ENCODE results near the gene ZNF280B. TPM values are rescaled to one million over a fixed set of nuclear protein-coding genes. Genes with fewer than 3 reads are reported as not detected.
"Not testable (repeated sequence)": the region's sequence is repeated elsewhere in the genome, so short reads cannot be mapped to it uniquely, and the experiment has no call there.

The ZNF280B gene
- total RNA-seq, 1 experiment from 2014 or later = 3.7 TPM

DNA sequence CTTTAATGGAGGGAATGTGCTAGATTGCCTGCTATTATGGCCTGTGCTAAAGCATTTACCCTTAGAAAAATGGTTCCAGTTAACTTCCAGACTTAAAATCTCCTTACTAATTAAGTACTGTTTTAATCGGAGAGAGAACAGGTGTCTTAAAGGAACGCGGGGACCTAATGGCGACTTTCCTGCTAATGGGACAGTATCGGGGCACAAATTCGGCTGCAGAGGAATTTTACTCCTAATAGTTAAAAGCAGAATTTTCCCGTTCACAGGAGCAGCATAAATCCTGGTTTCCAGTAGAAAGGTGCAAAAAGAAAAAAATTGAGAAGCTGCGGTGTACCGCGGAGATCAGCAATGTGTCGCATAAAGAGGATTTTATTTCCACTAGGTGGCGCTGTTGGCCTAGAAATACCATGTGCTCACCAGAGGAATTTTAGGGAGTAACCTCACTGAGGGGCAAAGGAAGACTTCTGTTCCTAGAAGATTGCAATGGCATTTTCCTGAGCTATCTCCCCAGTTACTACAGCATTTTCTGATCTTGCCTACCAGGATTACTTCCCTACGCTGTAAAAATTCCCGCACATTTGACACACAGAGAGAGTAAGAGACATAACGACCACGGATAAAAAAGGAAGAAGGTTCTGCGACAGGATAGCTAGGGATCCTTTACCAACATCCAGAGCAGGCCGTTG is 44.5 kb downstream of the ZNF280B start:
- peak; percentile 50 for DNase-seq (ENCODE audit: low read depth)

DNA sequence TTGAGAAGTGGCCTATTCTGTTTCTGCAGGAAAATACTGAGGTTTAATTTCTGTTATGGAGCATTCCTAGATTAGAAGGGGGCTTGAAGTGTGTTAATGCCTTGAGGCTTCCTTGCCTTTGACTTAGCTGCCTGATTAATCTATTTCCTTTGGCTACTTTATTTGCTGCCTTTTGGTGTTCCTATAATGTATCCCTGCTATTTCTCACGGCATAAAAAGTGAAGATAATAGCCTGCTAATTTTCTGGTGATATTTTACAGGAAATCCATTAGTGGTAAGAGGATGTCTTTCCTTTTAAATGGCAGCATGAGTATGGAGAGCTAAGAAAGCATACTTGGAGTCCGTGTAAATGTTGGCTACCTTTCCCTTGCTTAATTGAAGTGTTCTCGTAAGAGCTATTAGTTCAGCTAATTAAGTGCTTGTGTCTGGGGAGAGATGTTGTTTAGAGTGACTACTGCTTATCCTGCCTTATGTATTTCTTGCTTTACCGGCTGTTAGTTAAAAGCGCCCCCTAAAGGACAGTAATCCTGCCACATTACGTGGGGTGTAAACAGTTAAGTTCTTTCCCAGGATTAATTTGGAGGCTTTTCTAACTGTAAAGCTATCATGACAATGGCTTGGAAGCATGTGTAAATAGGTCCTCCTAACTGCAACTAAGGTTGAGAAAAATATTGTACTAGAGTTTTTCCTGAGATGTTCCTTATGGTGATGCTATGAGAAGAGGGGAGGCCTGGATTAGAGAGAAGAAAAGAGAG is 45.6 kb downstream of the ZNF280B start:
- DNase-seq (ENCODE audit: low read depth) = no peak

DNA sequence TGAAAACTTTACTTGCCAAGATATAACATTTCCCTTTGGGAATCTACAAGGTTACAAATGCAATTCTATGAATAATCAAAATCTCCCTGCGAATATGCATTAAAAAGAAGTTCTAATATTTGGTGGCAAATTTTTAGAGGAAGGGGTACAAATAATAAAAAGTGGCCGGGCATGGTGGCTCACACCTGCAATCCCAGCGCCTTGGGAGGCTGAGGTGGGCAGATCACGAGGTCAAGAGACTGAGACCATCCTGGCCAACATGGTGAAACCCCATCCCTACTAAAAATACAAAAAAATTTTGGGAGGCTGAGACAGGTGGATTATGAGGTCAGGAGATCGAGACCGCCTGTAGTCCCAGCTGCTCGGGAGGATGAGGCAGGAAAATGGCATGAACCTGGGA is 47.0 kb downstream of the ZNF280B start:
- DNase-seq (ENCODE audit: low read depth) = no peak

DNA sequence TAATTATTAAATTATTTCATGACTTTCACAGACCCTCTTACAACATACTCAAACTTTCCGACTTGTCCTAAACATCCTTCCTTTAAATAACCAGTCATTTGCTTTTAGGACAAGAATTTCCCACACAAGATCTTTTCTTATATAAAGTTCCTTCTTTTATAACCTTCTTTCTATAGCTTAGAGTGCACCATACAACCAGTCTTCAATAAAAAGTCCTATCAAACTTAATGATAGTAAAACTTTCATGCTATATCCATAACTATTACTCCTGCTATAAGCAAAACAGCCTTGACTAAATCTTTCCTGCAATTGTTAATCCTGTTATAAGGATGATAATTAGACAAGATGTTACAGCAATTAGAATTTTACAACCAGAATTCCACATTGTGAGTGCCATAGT is 47.4 kb downstream of the ZNF280B start:
- DNase-seq (ENCODE audit: low read depth) = no peak

DNA sequence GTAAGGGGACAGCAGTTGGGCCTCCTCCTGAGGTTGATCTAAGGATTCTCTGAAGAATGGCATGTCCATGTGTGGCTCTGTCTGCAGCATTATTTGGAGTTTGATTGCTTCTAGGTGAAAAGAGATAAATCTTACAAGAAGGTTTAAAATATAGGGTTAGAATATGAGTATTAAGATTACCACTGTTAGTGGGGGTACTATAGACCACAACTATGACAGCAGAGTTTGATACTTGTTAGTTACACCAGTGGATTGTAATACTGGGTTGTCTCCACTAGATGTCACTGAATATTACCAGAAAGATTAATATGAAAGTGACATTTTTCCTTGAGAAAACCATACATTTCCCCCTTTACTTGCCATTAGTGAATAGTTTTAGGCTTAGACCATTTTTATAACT is 47.9 kb downstream of the ZNF280B start:
- DNase-seq (ENCODE audit: low read depth) = no peak

DNA sequence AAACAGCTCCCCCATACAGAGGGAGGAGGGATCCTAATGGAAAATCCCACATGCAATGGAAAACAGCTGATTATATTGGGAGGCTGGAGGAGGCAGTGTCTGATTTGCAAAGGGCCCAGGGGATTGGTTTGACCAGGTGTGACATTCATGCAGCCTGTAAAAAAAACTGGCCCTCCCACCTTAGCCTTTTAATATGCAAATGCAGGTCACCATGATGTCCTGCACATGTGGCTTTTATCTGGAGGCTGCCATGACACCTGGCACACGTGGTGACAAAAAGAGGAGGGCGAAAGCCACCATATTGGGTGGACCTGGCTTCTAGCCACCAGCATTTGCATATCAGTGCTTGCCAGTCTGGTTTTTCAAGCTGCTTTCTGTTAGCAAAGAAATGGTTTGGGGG is 48.5 kb downstream of the ZNF280B start:
- no peak for DNase-seq (ENCODE audit: low read depth)

DNA sequence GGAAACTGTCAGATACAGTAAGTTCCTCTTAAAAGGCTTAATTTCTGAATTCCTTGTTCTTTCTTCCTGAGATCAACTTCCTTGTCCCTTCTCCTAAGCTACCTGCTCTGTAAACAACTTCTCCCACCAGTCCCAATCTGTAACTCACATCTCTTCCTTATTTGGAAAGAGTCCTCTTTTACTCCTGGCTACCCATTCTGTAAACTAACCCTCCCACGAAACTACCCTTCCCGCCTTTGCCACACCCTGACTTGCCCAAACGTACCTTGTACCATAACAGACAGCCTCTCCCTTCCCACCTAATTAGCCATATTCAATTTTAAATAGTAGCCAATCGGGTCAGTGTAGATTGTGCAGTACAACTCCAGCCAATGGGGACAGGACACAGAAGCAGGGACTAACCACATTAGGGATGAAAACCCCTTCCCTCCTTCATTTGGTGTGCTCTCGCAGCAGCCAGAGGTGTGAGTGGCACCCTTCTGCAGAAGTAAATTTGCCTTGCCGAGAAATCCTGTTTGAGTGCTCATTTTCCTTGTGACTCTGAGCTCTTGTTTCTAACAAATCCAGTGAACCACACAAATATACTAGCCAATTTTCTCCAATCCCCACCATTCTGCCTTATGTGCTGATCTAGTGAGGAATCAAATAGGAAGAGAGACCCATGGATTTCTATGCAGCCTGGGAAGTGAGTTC is 49.5 kb downstream of the ZNF280B start:
- DNase-seq (ENCODE audit: low read depth) = no peak

DNA sequence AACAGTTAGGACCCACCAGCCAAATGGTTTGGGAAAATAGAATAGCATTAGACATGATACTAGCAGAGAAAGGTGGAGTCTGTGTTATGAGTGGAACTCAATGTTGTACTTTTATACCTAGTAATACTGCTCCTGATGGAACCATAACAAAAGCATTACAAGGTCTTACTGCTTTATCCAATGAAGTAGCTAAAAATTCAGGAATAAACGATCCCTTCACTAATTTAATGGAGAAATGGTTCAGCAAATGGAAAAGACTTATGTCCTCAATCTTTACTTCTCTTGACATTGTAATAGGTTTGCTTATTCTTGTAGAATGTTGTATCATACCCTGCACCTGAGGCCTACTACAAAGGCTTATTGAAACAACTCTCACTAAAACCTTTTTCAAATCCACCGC is 50.2 kb downstream of the ZNF280B start:
- no peak for DNase-seq (ENCODE audit: low read depth)

DNA sequence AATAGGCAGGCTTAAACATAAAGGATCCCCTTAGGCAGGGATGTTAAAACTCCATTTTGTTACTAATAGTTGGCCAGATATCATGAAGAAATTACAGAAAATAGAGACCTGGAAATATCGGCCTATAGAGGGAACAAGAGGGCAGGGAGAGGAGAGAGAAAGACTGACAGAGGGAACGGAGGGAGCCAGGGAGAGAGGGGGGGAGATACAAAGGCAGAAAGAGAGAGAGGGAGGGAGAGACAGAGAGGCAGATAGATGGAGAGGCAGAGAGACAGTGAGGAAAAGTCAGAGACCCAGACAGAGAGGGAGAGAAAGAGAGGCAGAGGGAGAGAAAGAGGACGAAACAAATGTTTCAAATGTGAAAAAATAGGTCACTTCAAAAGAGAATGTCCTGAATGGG is 53.5 kb downstream of the ZNF280B start:
- DNase-seq (ENCODE audit: low read depth) = no peak

DNA sequence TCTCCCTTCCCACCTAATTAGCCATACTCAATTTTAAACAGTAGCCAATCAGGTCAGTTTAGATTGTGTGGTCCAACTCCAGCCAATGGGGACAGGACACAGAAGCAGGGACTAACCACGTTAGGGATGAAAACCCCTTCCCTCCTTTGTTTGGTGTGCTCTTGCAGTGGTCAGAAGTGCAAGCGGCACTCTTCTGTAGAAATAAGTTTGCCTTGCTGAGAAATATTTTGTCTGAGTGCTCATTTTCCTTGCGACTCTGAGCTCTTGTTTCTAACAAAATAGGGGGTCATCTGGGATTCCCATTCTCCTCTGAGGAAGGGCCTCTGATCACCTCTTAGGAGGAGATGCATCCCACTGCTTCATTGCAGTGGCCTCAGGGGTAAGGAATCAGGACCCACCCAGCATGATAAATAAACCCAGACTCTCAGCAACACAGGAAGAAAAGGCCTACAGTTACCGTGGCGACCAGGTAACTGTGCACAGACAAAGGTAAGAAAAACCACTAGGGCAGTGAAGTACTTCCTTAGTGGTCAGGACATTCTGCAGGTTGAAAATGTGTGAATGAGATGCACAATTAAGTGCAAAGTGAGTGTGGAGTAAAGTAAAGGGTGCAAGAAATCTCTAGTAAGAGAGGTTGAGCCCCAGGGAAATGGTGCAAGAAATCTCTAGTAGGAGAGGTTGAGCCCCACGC is 55.4 kb downstream of the ZNF280B start:
- DNase-seq (ENCODE audit: low read depth) = no peak

DNA sequence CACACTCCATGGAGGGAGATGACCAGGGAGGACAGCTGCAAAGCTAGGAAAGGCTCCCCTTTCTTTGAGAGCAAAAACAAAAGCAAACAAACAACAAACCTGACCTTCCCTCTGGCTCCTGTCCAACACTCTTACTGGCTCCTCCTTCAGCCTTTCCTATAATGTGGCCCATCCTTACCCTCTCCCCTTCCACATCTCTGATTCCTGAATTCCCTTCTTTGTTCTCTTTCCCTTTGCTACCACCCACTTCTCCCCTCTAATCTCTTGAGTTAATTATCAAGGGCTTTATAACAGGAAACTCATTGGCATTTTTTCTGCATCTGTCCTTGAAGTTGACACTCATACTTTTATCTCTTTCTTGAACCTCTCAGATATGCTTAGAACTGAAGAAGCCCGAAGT is 56.3 kb downstream of the ZNF280B start:
- DNase-seq (ENCODE audit: low read depth) = no peak

DNA sequence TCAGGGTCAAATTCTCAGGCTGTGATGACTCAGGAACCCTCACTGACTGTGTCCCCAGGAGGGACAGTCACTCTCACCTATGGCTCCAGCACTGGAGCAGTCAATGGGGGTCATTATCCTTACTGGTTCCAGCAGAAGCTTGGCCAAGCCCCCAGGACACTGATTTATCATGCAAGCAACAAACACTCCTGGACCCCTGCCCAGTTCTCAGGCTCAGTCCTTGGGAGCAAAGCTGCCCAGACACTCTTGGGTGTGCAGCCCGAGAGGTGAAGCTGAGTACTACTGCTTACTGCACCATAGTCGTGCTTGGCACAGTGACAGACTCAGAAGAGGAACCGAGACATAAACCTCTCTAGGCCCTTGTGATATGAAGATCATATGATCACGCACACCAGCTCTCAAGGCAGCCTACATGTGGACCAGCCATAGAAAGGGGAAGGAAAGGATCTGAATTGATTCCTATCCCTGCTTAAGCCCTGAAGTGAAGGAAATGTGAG is 58.2 kb downstream of the ZNF280B start:
- no peak for DNase-seq (ENCODE audit: low read depth)

DNA sequence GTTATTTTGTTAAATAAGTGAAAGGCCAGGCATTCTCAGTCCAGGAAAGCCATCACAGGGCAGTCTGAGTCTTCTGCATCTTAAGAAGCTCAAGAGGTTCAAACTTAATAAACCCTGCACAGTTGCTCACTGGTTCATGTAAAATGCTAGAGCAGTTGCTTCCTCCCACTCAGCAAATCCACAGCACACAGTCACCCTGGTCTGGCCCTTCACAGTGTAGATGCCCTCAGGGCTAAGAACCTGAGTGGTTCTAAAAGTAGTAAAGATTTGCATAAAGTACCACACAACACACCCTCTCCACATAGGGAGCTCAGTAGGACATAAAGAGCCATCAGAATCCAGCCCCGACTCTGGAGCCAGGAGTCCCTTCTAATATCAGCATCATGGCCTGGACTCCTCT is 58.7 kb downstream of the ZNF280B start:
- DNase-seq (ENCODE audit: low read depth) = no peak

DNA sequence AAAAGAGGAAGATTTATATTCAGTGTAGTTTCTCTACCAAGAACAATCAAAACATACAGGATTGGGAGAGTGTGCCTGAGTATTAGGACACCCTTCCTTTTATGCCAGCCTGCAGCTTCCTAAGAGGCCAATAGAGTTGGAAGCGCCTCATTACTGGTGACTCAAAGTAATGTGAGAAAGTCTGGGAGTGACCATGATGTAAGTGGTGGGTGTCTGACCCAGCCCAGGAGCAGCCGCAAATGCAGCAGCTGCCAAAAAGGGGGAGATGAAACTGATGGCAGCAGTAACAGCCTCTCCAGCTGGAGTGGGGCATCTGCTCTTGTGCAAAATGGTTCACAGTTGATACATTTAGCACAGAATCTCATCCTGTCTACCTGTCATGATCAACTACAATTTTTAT is 62.0 kb downstream of the ZNF280B start:
- DNase-seq (ENCODE audit: low read depth) = no peak

DNA sequence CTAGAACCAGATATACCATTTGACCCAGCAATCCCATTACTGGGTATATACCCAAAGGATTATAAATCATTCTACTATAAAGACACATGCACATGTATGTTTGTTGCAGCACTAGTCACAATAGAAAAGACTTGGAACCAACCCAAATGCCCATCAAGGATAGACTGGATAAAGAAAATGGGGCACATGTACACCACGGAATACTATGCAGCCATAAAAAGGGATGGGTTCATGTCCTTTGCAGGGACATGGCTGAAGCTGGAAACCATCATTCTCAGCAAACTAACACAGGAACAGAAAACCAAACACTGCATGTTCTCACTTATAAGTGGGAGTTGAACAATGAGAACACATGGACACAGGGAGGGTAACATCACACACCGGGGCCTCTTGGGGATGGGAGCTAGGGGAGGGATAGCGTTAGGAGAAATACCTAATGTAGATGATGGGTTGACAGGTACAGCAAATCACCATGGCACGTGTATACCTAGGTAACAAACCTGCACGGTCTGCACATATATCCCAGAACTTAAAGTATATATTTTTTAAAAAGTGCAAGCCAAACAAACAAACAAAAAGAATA is 64.4 kb downstream of the ZNF280B start:
- DNase-seq (ENCODE audit: low read depth) = not testable (repeated sequence)

DNA sequence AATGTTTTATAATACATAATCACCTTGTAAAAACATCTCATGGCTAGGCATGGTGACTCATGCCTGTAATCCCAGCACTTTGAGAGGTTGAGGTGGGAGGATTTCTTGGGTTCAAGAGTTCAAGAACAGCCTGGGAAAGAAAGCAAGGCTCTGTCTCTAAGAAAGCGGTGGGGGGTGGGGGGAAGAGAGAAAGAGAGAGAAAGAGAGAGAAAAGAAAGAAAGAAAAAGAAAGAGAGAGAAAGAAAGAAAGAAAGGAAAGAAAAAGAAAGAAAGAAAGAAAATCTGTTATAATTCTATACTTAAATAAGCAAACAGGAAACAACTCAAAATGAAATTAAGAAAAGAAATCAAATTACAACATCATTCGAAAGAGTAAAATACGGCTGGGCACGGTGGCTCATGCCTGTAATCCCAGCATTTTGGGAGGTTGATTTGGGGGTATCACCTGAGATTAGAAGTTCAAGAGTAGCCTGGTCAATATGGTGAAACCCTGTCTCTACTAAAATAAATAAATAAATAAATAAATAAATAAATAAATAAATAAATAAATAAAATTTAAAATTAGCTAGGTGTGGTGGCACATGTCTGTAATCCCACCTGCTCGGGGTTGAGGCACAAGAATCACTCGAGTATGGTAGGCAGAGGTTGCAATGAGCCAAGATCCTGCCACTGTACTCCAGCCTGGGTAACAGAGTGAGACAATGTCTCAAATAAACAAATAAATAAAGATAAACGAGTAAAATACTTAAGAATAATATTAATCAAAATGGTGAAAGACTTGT is 65.4 kb downstream of the ZNF280B start:
- DNase-seq (ENCODE audit: low read depth) = no peak

DNA sequence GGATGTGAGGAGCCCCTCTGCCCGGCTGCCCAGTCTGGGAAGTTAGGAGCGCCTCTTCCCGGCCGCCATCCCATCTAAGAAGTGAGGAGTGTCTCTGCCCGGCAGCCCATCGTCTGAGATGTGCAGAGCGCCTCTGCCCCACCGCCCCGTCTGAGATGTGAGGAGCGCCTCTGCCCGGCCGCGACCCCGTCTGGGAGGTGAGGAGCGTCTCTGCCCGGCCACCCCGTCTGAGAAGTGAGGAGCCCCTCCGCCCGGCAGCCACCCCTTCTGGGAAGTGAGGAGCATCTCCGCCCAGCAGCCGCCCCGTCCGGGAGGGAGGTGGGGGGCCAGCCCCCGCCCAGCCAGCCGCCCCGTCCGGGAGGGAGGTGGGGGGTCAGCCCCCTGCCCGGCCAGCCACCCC is 66.9 kb downstream of the ZNF280B start:
- DNase-seq (ENCODE audit: low read depth) = not testable (repeated sequence)

DNA sequence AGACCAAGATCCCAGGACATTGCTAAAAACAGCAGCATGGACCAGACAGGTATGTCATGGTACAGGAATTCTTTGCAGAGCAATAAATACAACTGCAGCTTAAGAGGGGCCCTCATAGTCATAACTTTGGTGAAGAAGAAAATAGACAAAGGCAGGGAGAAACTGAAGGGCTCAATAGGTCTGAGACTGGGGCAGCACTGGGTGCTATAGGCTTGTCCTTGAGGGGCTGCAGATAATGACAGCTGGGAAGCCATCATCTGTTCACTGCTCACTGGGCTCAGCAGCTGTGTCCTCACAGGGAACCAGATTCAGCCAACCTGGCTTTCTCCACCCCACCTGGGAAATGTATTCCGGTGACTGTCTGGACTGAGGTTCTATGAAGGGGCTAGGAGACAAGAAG is 68.4 kb downstream of the ZNF280B start:
- no peak for DNase-seq (ENCODE audit: low read depth)

Data from M059J (cell line).